OCI-LY3 (cell line): ENCODE measurements around the gene CRAT.

ENCODE experiments used
- H2AFZ ChIP-seq: fragments of 200-600, 300-600 bp; shearing (Covaris generic); 2 replicates; pipeline ENCODE4 v1.6.0; 2014; ENCODE audit warnings: antibody characterized with exemption, low read depth, low read length
- H3K27ac ChIP-seq: fragments of 200-600, 300-600 bp; sonication (generic); 2 replicates; pipeline ENCODE4 v1.5.1; 2014; ENCODE audit warnings: mild to moderate bottlenecking, low read length, moderate library complexity, mixed read lengths
- H3K27me3 ChIP-seq: fragments of 200-600, 300-600 bp; sonication (generic); 2 replicates; pipeline ENCODE4 v1.6.1; 2014; ENCODE audit warnings: low read depth, low read length, mixed read lengths
- H3K36me3 ChIP-seq: fragments of 200-600, 300-600 bp; sonication (generic); replicated peaks from 2 replicates; pipeline ENCODE3; 2014; ENCODE audit warnings: low read depth, low read length, mixed read lengths
- H3K4me1 ChIP-seq: fragments of 300-600, 200-600 bp; sonication (generic); 2 replicates; pipeline ENCODE4 v1.6.1; 2014; ENCODE audit warnings: low read length, mixed read lengths
- H3K4me2 ChIP-seq: fragments of 200-600, 300-600 bp; sonication (generic); 2 replicates; pipeline ENCODE4 v1.6.1; 2014; ENCODE audit warnings: low read length, mixed read lengths
- H3K4me3 ChIP-seq: fragments of 300-600, 200-600 bp; sonication (generic); 2 replicates; pipeline ENCODE4 v1.5.1; 2014; ENCODE audit warnings: antibody characterized with exemption, mild to moderate bottlenecking, low read length, moderate library complexity
- H3K79me2 ChIP-seq: fragments of 300-600, 200-600 bp; shearing (Covaris generic); 2 replicates; pipeline ENCODE4 v1.6.1; 2014; ENCODE audit warnings: mild to moderate bottlenecking, low read length, mixed read lengths
- H3K9ac ChIP-seq: fragments of 300-600, 200-600 bp; shearing (Covaris generic); 2 replicates; pipeline ENCODE4 v1.6.0; 2014; ENCODE audit warnings: mild to moderate bottlenecking, low read length, moderate library complexity
- H3K9me3 ChIP-seq: fragments of 200-600, 300-600 bp; shearing (Covaris generic); 2 replicates; pipeline ENCODE4 v1.6.1; 2014; ENCODE audit warnings: low read length, mixed read lengths; ENCODE audit not compliant: insufficient read depth
- H4K20me1 ChIP-seq: fragments of 200-600, 300-600 bp; sonication (generic); 2 replicates; pipeline ENCODE4 v1.6.1; 2016; ENCODE audit warnings: low read length, mixed read lengths; ENCODE audit not compliant: insufficient read depth
- EZH2phosphoT487 ChIP-seq: fragments of 200-600 bp; shearing (Covaris generic); IDR thresholded peaks from 2 replicates; pipeline ENCODE4 v1.6.1; 2018; ENCODE audit warnings: antibody characterized with exemption, mixed run types, low read depth
- TF ChIP-seq, protein P1 (sequence below): fragments of 200-600, 300-600 bp; sonication (generic); IDR thresholded peaks from 2 replicates; pipeline ENCODE4 v1.5.1; 2014; ENCODE audit warnings: antibody characterized with exemption, low read length, low read depth

The CRAT gene

GRCh38 chr9:129146441-129146941 is 35.9 kb upstream of the CRAT start:
- Histone ChIP-seq H2AFZ (no peak overlapping the region), H3K79me2 (no peaks in the 10 kb centered on the region), H3K27me3 (no peaks in the 10 kb centered on the region), H4K20me1 (peaks cover 15% of the 10 kb centered on the region; the same call in 1 of the 2 replicates), H3K4me3 (no peak overlapping the region), H3K9me3 (no peaks in the 10 kb centered on the region), H3K4me2 (no peak overlapping the region), H3K36me3 (peaks cover 27% of the 10 kb centered on the region), H3K27ac (no peak overlapping the region), H3K4me1 (peaks cover 30% of the 10 kb centered on the region), H3K9ac (no peak overlapping the region)
- TF ChIP-seq, protein P1, sequence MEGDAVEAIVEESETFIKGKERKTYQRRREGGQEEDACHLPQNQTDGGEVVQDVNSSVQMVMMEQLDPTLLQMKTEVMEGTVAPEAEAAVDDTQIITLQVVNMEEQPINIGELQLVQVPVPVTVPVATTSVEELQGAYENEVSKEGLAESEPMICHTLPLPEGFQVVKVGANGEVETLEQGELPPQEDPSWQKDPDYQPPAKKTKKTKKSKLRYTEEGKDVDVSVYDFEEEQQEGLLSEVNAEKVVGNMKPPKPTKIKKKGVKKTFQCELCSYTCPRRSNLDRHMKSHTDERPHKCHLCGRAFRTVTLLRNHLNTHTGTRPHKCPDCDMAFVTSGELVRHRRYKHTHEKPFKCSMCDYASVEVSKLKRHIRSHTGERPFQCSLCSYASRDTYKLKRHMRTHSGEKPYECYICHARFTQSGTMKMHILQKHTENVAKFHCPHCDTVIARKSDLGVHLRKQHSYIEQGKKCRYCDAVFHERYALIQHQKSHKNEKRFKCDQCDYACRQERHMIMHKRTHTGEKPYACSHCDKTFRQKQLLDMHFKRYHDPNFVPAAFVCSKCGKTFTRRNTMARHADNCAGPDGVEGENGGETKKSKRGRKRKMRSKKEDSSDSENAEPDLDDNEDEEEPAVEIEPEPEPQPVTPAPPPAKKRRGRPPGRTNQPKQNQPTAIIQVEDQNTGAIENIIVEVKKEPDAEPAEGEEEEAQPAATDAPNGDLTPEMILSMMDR = no peak
- no peak for TF ChIP-seq EZH2phosphoT487

DNA sequence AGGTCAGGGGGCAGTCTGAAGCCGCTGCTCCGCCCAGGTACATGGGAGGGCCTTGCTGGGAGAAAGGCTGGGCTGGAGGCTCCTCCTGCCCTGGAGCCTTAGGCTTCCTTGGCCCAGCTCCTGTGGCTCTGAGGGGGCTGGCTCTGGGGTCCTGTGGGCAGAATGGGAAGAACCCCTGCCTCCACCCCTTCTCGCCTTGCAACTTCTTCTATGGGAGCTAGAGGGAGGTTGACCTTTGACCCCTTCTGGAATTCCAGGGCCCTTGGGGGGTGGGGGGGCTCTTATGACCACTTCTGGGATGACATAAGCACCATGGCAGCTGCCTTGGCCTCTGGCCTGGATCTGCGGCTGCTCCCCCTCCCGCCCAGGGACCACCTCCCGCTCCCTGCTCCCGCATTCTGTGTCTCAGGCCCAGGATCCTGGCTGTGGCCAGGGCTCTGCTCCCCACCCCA is 35.3 kb upstream of the CRAT start:
- Histone ChIP-seq H3K4me3 (no peak overlapping the region), H4K20me1 (peaks cover 15% of the 10 kb centered on the region; the same call in 1 of the 2 replicates), H3K9me3 (no peaks in the 10 kb centered on the region), H3K4me2 (no peak overlapping the region), H3K27ac (no peak overlapping the region), H3K27me3 (no peaks in the 10 kb centered on the region), H3K9ac (no peak overlapping the region), H3K36me3 (peaks cover 27% of the 10 kb centered on the region), H3K79me2 (no peaks in the 10 kb centered on the region), H3K4me1 (peaks cover 36% of the 10 kb centered on the region), H2AFZ (no peak overlapping the region)
- TF ChIP-seq, protein P1 = no peak
- no peak for TF ChIP-seq EZH2phosphoT487

GRCh38 chr9:129145316-129145715 is 34.7 kb upstream of the CRAT start:
- Histone ChIP-seq H3K4me1 (peaks cover 42% of the 10 kb centered on the region), H3K27me3 (no peaks in the 10 kb centered on the region), H3K79me2 (no peaks in the 10 kb centered on the region), H3K9ac (no peak overlapping the region), H3K36me3 (peaks cover 27% of the 10 kb centered on the region), H3K4me2 (no peak overlapping the region), H3K4me3 (no peak overlapping the region), H4K20me1 (peaks cover 15% of the 10 kb centered on the region; the same call in 1 of the 2 replicates), H2AFZ (no peak overlapping the region), H3K9me3 (no peaks in the 10 kb centered on the region), H3K27ac (no peak overlapping the region)
- TF ChIP-seq, protein P1 = no peak
- TF ChIP-seq EZH2phosphoT487 = no peak

- no peak overlapping the region for H3K4me3 ChIP-seq
- no peak overlapping the region for H3K27ac ChIP-seq
- peaks cover 22% of the 10 kb centered on the region for H3K36me3 ChIP-seq
- TF ChIP-seq EZH2phosphoT487 = no peak
- TF ChIP-seq, protein P1 = peak; percentile 89
- peaks cover 15% of the 10 kb centered on the region; the same call in 1 of the 2 replicates for H4K20me1 ChIP-seq
- no peak overlapping the region for H2AFZ ChIP-seq
- H3K9me3 ChIP-seq = no peaks in the 10 kb centered on the region
- H3K4me1 ChIP-seq = peaks cover 41% of the 10 kb centered on the region
- H3K9ac ChIP-seq = no peak overlapping the region
- no peak overlapping the region for H3K4me2 ChIP-seq
- no peaks in the 10 kb centered on the region for H3K79me2 ChIP-seq
- H3K27me3 ChIP-seq = no peaks in the 10 kb centered on the region
Measured at GRCh38 chr9:129143031-129143927, 32.7 kb upstream of the CRAT start.
